ENCODE measurements around the gene YAF2.
"Not testable (repeated sequence)": the region's sequence is repeated elsewhere in the genome, so short reads cannot be mapped to it uniquely, and the experiment has no call there.

YAF2 gene

DNA sequence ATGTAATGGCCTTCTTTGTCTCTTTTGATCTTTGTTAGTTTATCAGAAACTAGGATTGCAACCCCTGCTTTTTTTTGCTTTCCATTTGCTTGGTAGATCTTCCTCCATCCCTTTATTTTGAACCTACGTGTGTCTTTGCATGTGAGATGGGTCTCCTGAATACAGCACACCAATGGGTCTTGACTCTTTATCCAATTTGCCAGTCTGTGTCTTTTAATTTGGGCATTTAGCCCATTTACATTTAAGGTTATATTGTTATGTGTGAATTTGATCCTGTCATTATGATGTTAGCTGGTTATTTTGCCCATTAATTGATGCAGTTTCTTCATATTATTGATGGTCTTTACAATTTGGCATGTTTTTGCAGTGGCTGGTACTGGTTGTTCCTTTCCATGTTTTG, 14.6 kb upstream of the YAF2 start:
- FAIRE-seq = not testable (repeated sequence)

- FAIRE-seq = not testable (repeated sequence)
Measured at GRCh38 chr12:42249033-42249432, 11.0 kb upstream of the YAF2 start.

GRCh38 chr12:42240131-42240750, 2.2 kb upstream of the YAF2 start:
- FAIRE-seq = no peak

- FAIRE-seq = no peak
Measured at GRCh38 chr12:42237853-42238239, 202 bp downstream of the YAF2 start.

GRCh38 chr12:42237052-42237852, 796 bp downstream of the YAF2 start:
- no peak for FAIRE-seq

GRCh38 chr12:42236017-42236416, 2.0 kb downstream of the YAF2 start:
- no peak for FAIRE-seq

DNA sequence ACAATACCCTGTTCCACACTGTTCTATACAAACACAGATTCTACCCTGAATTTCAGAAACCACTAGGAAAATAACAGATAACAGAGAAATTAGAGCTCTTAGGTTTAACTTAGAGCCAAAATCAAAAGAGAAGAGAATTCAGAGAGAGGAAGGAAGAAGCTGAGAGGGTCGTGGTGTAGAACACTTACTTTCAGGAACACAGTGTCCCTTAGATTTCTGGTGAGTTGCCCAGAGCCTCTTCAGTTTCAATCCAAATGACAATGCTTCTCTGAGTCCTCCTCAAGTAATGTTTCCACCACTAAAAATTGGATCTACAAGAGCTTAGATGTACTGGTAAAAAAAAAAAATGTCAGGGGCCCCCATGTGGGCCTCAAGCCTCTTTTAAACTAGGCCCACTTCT, 2.6 kb downstream of the YAF2 start:
- FAIRE-seq = no peak

DNA sequence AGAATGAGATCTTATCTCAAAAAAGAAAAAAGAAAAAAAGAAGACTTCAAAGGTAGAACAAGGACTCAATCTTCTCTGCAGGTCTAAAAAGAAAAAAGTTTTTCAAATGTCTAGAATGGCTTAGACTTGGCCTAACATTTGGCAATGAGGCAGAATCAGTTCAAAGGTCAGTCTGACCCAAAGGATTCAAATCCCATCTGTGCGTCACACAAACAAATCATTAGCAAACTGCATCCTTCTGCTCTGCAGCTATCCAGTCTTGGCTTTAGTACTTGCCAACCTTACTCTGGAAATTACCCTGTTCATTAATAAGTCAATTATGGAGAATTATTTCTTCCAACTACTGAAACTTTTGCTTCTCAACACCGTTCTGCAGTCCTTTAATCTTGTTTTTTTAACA, 3.1 kb downstream of the YAF2 start:
- peak; percentile 51 for FAIRE-seq

GRCh38 chr12:42227525-42227924, 10.5 kb downstream of the YAF2 start:
- FAIRE-seq = not testable (repeated sequence)

GRCh38 chr12:42224501-42224900, 13.5 kb downstream of the YAF2 start:
- FAIRE-seq = not testable (repeated sequence)

GRCh38 chr12:42222724-42223123, 15.3 kb downstream of the YAF2 start:
- no peak for FAIRE-seq

GRCh38 chr12:42221726-42222125, 16.3 kb downstream of the YAF2 start:
- no peak for FAIRE-seq

DNA sequence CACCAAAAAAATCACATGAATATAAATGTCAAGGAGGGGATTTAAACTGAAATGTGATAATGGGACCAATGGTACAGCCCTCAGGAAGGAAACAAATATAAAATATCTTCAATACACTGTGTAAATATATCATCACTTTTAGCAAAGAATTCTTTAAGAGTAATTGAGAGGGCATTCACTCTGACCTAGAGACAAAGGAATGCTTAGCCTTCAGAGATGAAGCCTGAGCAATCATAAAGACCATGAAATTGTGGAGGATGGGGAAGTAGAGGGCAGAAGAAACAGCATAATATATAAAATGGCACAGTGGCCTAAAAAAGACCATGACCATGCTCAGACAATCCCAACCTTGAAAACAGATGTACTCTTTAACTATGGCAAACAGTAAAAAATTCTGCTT, 20.4 kb downstream of the YAF2 start:
- no peak for FAIRE-seq

DNA sequence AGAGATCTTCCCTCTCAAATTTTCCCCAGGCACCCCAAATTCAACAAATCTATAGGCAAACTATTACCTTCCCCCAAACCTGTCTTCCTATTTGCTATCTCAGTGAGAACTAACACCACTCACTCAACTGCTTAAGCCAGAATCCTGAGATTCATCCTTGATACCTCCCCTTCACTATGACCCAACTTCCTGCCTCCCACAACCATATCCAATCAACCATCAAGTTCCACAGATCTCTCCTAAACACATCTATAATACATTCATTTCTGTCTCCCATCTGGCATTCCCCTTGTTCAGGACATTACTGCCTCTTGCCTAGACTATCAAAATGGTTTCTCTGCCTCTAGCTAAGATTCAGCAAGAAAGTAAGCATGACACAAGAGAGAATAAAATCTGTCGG, 21.3 kb downstream of the YAF2 start:
- FAIRE-seq = no peak

DNA sequence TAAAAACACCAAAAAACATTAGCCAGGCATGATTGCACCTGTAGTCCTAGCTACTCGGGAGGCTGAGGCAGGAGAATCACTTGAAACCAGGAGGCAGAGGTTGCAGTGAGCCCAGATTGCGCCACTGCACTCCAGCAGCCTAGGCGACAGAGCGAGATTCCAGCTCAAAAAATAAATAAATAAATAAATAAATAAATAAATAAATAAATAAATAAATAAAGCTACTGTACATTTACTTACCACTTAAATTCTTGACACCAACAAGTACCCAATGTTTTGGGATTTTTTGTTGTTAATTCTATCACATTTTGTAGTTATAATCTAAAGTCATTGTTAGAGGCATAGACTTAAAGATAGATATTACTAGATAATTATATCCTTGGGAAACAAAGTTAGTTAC, 22.3 kb downstream of the YAF2 start:
- not testable (repeated sequence) for FAIRE-seq

DNA sequence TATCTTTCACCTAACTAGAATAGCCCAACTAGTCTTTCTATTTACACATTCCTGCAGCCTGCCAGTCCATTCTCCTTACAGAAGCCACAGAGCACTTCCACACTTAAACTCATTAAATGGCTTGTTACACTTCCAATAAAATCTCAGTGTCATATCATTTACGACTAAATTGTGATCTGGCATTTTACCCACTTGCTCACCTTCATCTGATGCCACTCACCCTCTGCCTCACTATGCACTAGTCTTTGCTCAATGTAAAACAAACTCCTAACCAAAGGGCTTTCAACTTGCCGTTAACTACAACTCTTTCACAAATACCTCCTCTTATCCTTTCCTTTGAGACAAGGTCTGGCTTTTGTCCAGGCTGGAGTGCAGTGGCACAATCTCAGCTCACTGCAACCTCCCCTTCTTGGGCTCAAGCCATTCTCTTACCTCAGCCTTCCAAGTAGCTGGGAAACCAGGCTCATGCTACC, 24.1 kb downstream of the YAF2 start:
- no peak for FAIRE-seq

GRCh38 chr12:42213023-42213422, 25.0 kb downstream of the YAF2 start:
- no peak for FAIRE-seq

DNA sequence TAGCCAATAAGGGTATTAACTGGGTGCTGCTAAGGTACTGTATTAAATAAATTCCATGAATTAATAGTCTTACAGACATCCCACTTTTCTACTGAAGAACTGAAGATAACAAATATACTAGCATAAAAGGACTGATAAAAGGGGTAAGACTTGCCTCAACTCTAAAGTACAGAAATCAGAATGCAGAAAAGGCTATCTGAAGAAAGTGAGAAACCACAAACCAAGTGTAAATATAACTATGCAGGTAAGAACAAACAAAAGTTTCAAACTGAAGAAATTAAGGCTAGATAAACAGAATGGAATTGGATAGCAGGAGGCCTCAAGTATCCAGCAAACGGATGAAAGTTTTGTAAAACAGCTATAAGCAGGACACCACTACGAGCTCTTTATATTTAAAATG, 29.5 kb downstream of the YAF2 start:
- no peak for FAIRE-seq

DNA sequence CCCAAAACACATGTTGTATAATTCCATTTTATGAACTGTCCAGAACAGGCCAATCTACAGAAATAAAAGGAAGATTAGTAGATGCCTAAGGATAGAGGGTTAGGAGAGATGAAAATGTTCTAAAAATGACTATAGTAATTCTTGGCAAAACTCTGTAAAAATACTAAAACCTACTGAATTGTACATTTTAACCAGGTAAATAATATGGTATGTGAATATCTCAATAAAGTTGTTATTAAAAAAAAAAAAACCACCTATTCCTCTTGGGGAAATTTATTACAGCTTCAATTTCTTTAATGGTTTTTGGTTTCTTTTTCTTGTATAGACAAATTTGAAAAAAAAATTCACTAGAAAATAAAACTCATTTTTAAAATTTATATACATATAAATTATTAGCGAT, 33.2 kb downstream of the YAF2 start:
- FAIRE-seq = peak; percentile 70

GRCh38 chr12:42204362-42204761, 33.7 kb downstream of the YAF2 start:
- FAIRE-seq = no peak

- no peak for FAIRE-seq
Measured at GRCh38 chr12:42201063-42201462, 37.0 kb downstream of the YAF2 start.

DNA sequence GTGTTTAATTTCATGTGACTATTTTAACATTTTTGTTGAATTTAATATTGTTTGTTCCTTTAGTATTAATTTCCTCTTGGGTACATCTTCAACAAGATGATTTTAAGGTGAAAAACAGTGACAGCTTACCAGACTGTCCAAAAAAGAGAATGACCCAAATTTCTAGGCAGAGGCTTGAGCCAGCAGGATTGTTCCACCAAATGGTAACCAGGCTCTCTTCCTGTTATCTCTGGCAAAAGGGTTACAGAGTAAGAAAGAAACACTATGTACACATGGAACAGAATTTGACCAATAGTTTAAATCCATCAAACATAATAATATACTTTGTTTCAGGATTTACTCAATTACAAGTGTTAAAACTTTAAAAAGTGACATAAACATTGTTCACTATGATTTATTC, 39.0 kb downstream of the YAF2 start:
- no peak for FAIRE-seq

DNA sequence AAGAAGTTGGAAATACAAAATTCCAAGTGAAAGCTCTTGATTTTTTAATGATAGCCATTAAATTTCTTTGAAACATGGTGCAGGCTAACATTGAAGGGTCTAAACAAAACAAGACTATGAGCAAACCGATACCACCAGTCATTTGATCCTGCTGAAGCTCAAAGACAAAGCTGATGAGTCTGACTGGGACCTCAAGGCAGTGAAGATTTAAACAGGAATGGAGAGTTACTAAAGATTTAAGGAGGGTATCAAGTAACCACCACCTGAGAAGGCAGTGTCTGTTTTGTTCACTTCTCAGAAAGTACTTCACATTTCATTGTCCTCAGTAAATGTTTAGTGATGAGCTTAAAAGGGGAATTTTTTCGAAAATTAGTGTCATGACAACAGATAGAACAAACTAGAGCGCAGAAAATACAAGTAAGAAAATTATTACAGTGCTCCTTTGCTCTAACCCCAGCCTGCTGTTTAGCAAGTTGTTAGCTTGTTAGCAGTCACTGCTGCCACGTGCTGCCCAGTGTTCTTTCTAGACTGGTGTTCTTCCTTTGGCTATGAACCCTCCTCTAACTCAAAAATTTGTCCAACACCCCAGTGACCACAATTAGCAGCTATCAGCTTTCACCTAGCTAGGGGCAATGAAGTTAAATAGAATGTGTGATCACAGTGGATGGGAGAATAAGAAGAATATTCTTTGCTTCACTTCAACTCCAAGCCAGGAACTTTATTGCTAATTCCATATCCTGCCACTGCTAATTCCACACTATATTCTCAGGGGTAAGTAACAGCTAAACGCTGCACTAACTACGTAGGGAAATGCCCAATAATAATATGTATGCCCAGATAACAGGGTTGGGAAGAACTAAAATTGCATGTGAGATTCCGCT, 41.1 kb downstream of the YAF2 start:
- no peak for FAIRE-seq
